ENCODE data around the gene LARGE1. TPM values are rescaled to one million over a fixed set of nuclear protein-coding genes. Genes with fewer than 3 reads are reported as not detected.

The LARGE1 gene
- total and polyA plus RNA-seq, 2 of the 4 experiments (the other 2 are of a cell fraction): 6.2 to 12.4 TPM

- H2AFZ ChIP-seq (replicated peaks; ENCODE audit: low read length, poor library complexity): no peak overlapping the region
- H3K27me3 ChIP-seq (ENCODE audit: control insufficient read depth, insufficient read depth, low read length): no peaks in the 10 kb centered on the region
- ATAC-seq (ENCODE audit: low read depth) (no peak), DNase-seq (peak; percentile 1)
- H4K5ac ChIP-seq (ENCODE audit: low read depth, low read length): no peak overlapping the region
- CTCF ChIA-PET: no interaction called here
- H3K23ac ChIP-seq (ENCODE audit: low read depth, low read length): no peak overlapping the region
- no peak overlapping the region for H3K4ac ChIP-seq (ENCODE audit: low read depth, low read length)
- H2BK120ac ChIP-seq (ENCODE audit: low read depth, low read length): no peak overlapping the region
- in situ Hi-C loops (cut with MboI; ENCODE audit: low sequenced_read_pairs) (no loop called here), dilution Hi-C loops (cut with HindIII; ENCODE audit: low sequenced_read_pairs, unreplicated experiment) (no loop called here), intact Hi-C loops (cut with micrococcal nuclease) (no loop called here)
- H3K9me1 ChIP-seq (ENCODE audit: insufficient read depth, low read length): 0 out of 2 replicates have a peak, but pooled peaks cover 3% of the 10 kb centered on the region
- no peaks in the 10 kb centered on the region for H3K9me3 ChIP-seq (ENCODE audit: control insufficient read depth, insufficient read depth, low read length)
- no peak overlapping the region for H3K27ac ChIP-seq (ENCODE audit: insufficient read depth, low read length)
- POLR2A ChIA-PET (ENCODE audit: unreplicated experiment): no interaction called here
- no peak overlapping the region for H3K9ac ChIP-seq (ENCODE audit: low read depth, low read length)
- H3K4me2 ChIP-seq (ENCODE audit: low read depth, low read length): no peak overlapping the region
- no TSS peak for BruUV-seq (replicated peaks)
- TF ChIP-seq MAZ (IDR thresholded peaks at IDR 0.05; ENCODE audit: borderline replicate concordance, low read depth, low read length) (no peak), ELK1 (IDR thresholded peaks at IDR 0.05; ENCODE audit: borderline replicate concordance, low read depth, low read length) (no peak), USF2 (IDR thresholded peaks at IDR 0.05; ENCODE audit: low read depth, low read length) (no peak), CTCF (conservative IDR thresholded peaks at IDR 0.05; ENCODE audit: low read depth, low read length) (no peak), MAFK (IDR thresholded peaks at IDR 0.05; ENCODE audit: low read depth, low read length) (no peak), RFX5 (IDR thresholded peaks at IDR 0.05; ENCODE audit: low read depth, low read length) (no peak)
- no peak overlapping the region for H3K4me3 ChIP-seq (ENCODE audit: insufficient read depth, low read depth, low read length)
- no peak overlapping the region for H3K18ac ChIP-seq (ENCODE audit: low read depth, low read length)
- H3K56ac ChIP-seq (ENCODE audit: extremely low read depth, insufficient read depth, low read length): no peak overlapping the region
- no peak overlapping the region for H4K91ac ChIP-seq (ENCODE audit: insufficient read depth, low read depth, low read length)
- no peaks in the 10 kb centered on the region for H3K36me3 ChIP-seq (ENCODE audit: control insufficient read depth, insufficient read depth, low read length)
- no peak overlapping the region for H2AK5ac ChIP-seq (ENCODE audit: low read depth, low read length)
- no peaks in the 10 kb centered on the region for H3K79me1 ChIP-seq (ENCODE audit: low read depth in 1 of 2, low read length in 2 of 2)
- no peak overlapping the region for H2AK9ac ChIP-seq (replicated peaks; ENCODE audit: low read depth, low read length, poor library complexity)
- H4K20me1 ChIP-seq (ENCODE audit: insufficient read depth, low read length): no peaks in the 10 kb centered on the region
- H2BK15ac ChIP-seq (ENCODE audit: low read depth, low read length): no peak overlapping the region
- H3K14ac ChIP-seq (replicated peaks; ENCODE audit: low read depth, low read length): no peak overlapping the region
- H2BK5ac ChIP-seq (ENCODE audit: low read depth, low read length, poor library complexity, severe bottlenecking): no peak overlapping the region
- peaks cover 7% of the 10 kb centered on the region for H3K4me1 ChIP-seq (ENCODE audit: control insufficient read depth, insufficient read depth, low read length)
- no peak overlapping the region for H2BK20ac ChIP-seq (ENCODE audit: low read depth, low read length)
- WGBS, 2 experiments (ENCODE audit: extremely low coverage in 2 of 2, insufficient read length in 1 of 2): no CpG with 5 or more reads among the region's 4 CpGs
- H4K8ac ChIP-seq (ENCODE audit: low read depth in 2 of 2, low read length in 2 of 2): no peak overlapping the region
Measured at GRCh38 chr22:33397381-33397907, 522.8 kb downstream of the LARGE1 start.

Measured in IMR-90 (cell line).